Fibroblast of lung (primary cell): ENCODE data around the gene TSPAN18.

Experiments
- CTCF ChIP-seq, 2 donors: IDR thresholded peaks in 1 of 2; conservative IDR thresholded peaks in 1 of 2; 1 replicate in 1 of 2; 2 replicates in 1 of 2; pipeline ENCODE4 v1.5.1; 2011 to 2012; ENCODE audit warnings: low read length in 2 of 2, control low read depth in 1 of 2, inconsistent platforms in 1 of 2, low read depth in 1 of 2, mild to moderate bottlenecking in 1 of 2
- EZH2 ChIP-seq: IDR thresholded peaks from 2 replicates; pipeline ENCODE4 v1.5.1; 2012; ENCODE audit warnings: low read length, control low read depth, mild to moderate bottlenecking; ENCODE audit errors: missing control alignments

DNA sequence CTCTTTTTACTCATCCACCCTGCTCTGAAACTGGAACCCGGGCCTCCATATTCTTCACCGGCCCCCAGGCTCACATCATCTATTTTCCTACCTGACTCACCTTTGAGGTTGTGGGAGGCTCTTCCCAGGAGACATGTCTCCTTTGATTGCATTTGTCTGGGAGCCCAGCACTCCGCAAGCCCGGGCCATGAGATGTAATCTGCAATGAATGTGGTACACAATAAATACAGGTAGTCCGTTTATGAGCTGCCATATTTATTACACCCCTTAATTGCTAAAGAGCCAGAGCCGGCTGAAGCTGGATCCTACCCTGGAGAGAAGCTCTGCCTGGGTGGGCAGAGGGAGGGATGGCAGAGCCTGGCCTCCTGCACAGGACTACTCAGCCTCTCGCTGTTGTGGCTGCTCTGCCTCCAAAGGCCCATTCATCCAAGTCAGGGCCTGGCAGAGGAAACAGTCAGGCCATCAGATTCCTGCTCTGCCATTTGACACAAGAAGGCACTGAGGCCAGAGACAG is 174.4 kb downstream of the TSPAN18 start:
- no peak for TF ChIP-seq CTCF (conservative IDR thresholded peaks at IDR 0.05 in 1 of 2, IDR thresholded peaks at IDR 0.05 in 1 of 2; ENCODE audit: low read depth in 1 of 2, low read length in 2 of 2)
- no peak for TF ChIP-seq EZH2
